Kidney (tissue), 14 donors: ENCODE results near the gene MPO. TPM values are rescaled to one million over a fixed set of nuclear protein-coding genes. Genes with fewer than 3 reads are reported as not detected.

Experiments
- DNase-seq, 5 donors: peaks; one replicate each; pipeline ENCODE4 v3.0.0-alpha.2; 2013 to 2020
- FAIRE-seq: peaks from 2 replicates; lab custom pipeline; 2012; peaks lifted over from hg19 to GRCh38; lab: Jason Lieb, UNC
- H3K27ac ChIP-seq, 2 donors: one replicate each; pipeline ENCODE4 v1.7.0; 2013; ENCODE audit warnings: low read depth in 2 of 2, low read length in 2 of 2, inconsistent platforms in 1 of 2
- H3K27me3 ChIP-seq: one replicate; pipeline ENCODE4 v1.7.1; 2013; ENCODE audit warnings: low read length, inconsistent platforms; ENCODE audit not compliant: control insufficient read depth, insufficient read depth
- H3K36me3 ChIP-seq, 3 donors: one replicate each; pipeline versions ENCODE4 v1.7.0 to v1.7.1; 2013; ENCODE audit warnings: low read length in 3 of 3, control low read depth in 1 of 3, inconsistent platforms in 1 of 3; ENCODE audit not compliant: insufficient read depth in 3 of 3, control insufficient read depth in 2 of 3
- H3K4me1 ChIP-seq, 3 donors: one replicate each; pipeline versions ENCODE4 v1.7.0 to v1.7.1; 2013; ENCODE audit warnings: low read length in 3 of 3, inconsistent platforms in 1 of 3, low read depth in 1 of 3; ENCODE audit not compliant: control insufficient read depth in 2 of 3, insufficient read depth in 2 of 3
- H3K4me3 ChIP-seq, 3 donors: one replicate each; pipeline versions ENCODE4 v1.7.0 to v1.8.1; 2013; ENCODE audit warnings: low read length in 3 of 3, control low read depth in 1 of 3, inconsistent platforms in 1 of 3
- H3K9ac ChIP-seq, 3 donors: one replicate each; pipeline versions ENCODE4 v1.7.0 to v1.7.1; 2013; ENCODE audit warnings: low read length in 3 of 3, control low read depth in 1 of 3, inconsistent platforms in 1 of 3
- H3K9me3 ChIP-seq, 3 donors: one replicate each; pipeline versions ENCODE4 v1.7.0 to v1.7.1; 2013; ENCODE audit warnings: low read length in 3 of 3, control low read depth in 1 of 3, inconsistent platforms in 1 of 3; ENCODE audit not compliant: control insufficient read depth in 2 of 3, insufficient read depth in 1 of 3
- CTCF ChIP-seq: IDR thresholded peaks from 3 replicates; pipeline ENCODE4 v1.5.1; 2012; ENCODE audit warnings: mild to moderate bottlenecking, moderate library complexity, borderline replicate concordance; ENCODE audit not compliant: insufficient read depth; ENCODE audit errors: extremely low read depth
- intact Hi-C: fragments of 100-400 bp; cut with DNase I; formaldehyde crosslinking; loops from one replicate; pipeline ENCODE4 v1.11.1; 2022
- polyA plus RNA-seq: library from polyadenylated mRNA; stranded (reverse); fragments of 350-450 nt; fragmentation: Illumina TruSeq; extraction: RNeasy Lipid Tissue Mini Kit (QIAGEN cat#74804); gene quantifications from one replicate; pipeline ENCODE4 v1.2.3, GENCODE V29; 2014; ENCODE audit warnings: low read depth, low replicate concordance; ENCODE audit not compliant: insufficient read depth
- total RNA-seq: library from RNA; stranded (reverse); fragmentation: NEBNext Ultra II Directional; extraction: Animal tissue kit (Norgen Biotek cat#: 25700); gene quantifications from one replicate; pipeline ENCODE4 v1.2.1, GENCODE V29; 2021
- donor health status: control.
- donor health status: control.
- donor health status: control.
- donor health status: control.
- donor health status: control.
- donor health status: DM: yes; HTN: yes; CAD: no.
- donor health status: Normal renal cell carcinoma (clear cell type).

Gene MPO
- total and polyA plus RNA-seq, 2 donors from 2014 or later: 0.47 TPM; not detected in 1

- H3K9me3 ChIP-seq: no peaks in the 10 kb centered on the region
- H3K4me1 ChIP-seq: peaks cover 0 to 2% (median 0%) of the 10 kb centered on the region in 3 donors
- no peaks in the 10 kb centered on the region for H3K36me3 ChIP-seq
- intact Hi-C loops: no loop called here
- H3K27ac ChIP-seq: no peak overlapping the region
- H3K4me3 ChIP-seq: no peak overlapping the region
- no peak for DNase-seq
- TF ChIP-seq CTCF: no peak
- H3K9ac ChIP-seq: no peak overlapping the region
- H3K27me3 ChIP-seq: no peaks in the 10 kb centered on the region
- no peak for FAIRE-seq
Measured at GRCh38 chr17:58234512-58234911, 46.2 kb downstream of the MPO start.

- FAIRE-seq (no peak), DNase-seq (no peak)
- no peak for TF ChIP-seq CTCF
- Histone ChIP-seq H3K4me3 (no peak overlapping the region), H3K27ac (no peak overlapping the region), H3K36me3 (no peaks in the 10 kb centered on the region), H3K4me1 (peaks cover 0 to 2% (median 0%) of the 10 kb centered on the region in 3 donors), H3K27me3 (no peaks in the 10 kb centered on the region), H3K9ac (no peak overlapping the region), H3K9me3 (no peaks in the 10 kb centered on the region)
- intact Hi-C loops: no loop called here
Measured at GRCh38 chr17:58233543-58233942, 47.2 kb downstream of the MPO start.

GRCh38 chr17:58232707-58233156 is 48.0 kb downstream of the MPO start:
- Histone ChIP-seq H3K4me1 (peaks cover 0 to 2% (median 0%) of the 10 kb centered on the region in 3 donors), H3K9me3 (no peaks in the 10 kb centered on the region), H3K27me3 (no peaks in the 10 kb centered on the region), H3K27ac (no peak overlapping the region), H3K36me3 (no peaks in the 10 kb centered on the region), H3K9ac (no peak overlapping the region), H3K4me3 (no peak overlapping the region)
- intact Hi-C loops: no loop called here
- no peak for FAIRE-seq
- no peak for TF ChIP-seq CTCF
- no peak for DNase-seq

GRCh38 chr17:58231641-58232040 is 49.1 kb downstream of the MPO start:
- intact Hi-C loops: no loop called here
- FAIRE-seq: no peak
- Histone ChIP-seq H3K27ac (no peak overlapping the region), H3K4me1 (peaks cover 0 to 2% (median 0%) of the 10 kb centered on the region in 3 donors), H3K27me3 (no peaks in the 10 kb centered on the region), H3K9ac (no peak overlapping the region), H3K36me3 (no peaks in the 10 kb centered on the region), H3K9me3 (no peaks in the 10 kb centered on the region), H3K4me3 (no peak overlapping the region)
- DNase-seq: no peak
- no peak for TF ChIP-seq CTCF
